ENCODE data around the gene SH3GL2.

GRCh38 chr9:17532461-17532860 lies 46.4 kb upstream of the SH3GL2 start:
- TF ChIP-seq CTCF (IDR thresholded peaks at IDR 0.05; ENCODE audit: extremely low read depth in 1 of 2, insufficient read depth in 1 of 2, low read depth in 1 of 2, low read length in 2 of 2) = no peak
- TF ChIP-seq EZH2 (IDR thresholded peaks at IDR 0.05; ENCODE audit: borderline replicate concordance, low read depth, low read length, severe bottlenecking) = no peak
- no peak for TF ChIP-seq POLR2A (IDR thresholded peaks at IDR 0.05; ENCODE audit: low read depth, low read length)
